Endothelial cell of umbilical vein (primary cell): Measurements from ENCODE around the gene TOR1B. TPM values are rescaled to one million over a fixed set of nuclear protein-coding genes. Genes with fewer than 3 reads are reported as not detected.

Experiments used
- BruUV-seq: library from RNA; stranded (reverse); fragments of 400-500 nt; replicated peaks from 2 replicates; lab custom pipeline; 2021; lab: Mats Ljungman, UMichigan
- CTCF ChIA-PET: fragments of 300-600, 350-600 bp; sonication (Branson Sonifier 250); formaldehyde crosslinking; loops from one replicate; lab custom pipeline; 2021; ENCODE audit warnings: antibody characterized with exemption, inconsistent platforms; lab: Charles Lee
- POLR2A ChIA-PET: fragments of 300-600, 350-600 bp; sonication (Branson Sonifier 250); formaldehyde crosslinking; loops from one replicate; lab custom pipeline; 2021; ENCODE audit warnings: antibody characterized with exemption, inconsistent platforms; lab: Charles Lee
- DNase-seq: peaks from one replicate; pipeline ENCODE4 v3.0.0-alpha.2; 2011; ENCODE audit warnings: low read depth, low spot score
- FAIRE-seq: peaks from 2 replicates; lab custom pipeline; 2011; peaks lifted over from hg19 to GRCh38; lab: Jason Lieb, UNC
- H2AFZ ChIP-seq: 2 replicates; pipeline ENCODE4 v1.6.0; 2012; ENCODE audit warnings: low read depth, low read length, control low read depth, inconsistent platforms
- H3K27ac ChIP-seq: 2 replicates; pipeline ENCODE4 v1.5.1; 2011; ENCODE audit warnings: low read depth, mild to moderate bottlenecking, control low read depth, low read length, moderate library complexity; ENCODE audit not compliant: insufficient read depth
- H3K27me3 ChIP-seq, 2 experiments: 2 replicates each; pipeline versions ENCODE4 v1.6.0 to v1.6.1; 2011; ENCODE audit warnings: low read length in 2 of 2, mixed read lengths in 1 of 2; ENCODE audit not compliant: control insufficient read depth in 2 of 2, insufficient read depth in 2 of 2
- H3K36me3 ChIP-seq, 2 experiments: 2 replicates in 1 of 2; 3 replicates in 1 of 2; pipeline ENCODE4 v1.5.1; 2011; ENCODE audit warnings: low read length in 2 of 2, mild to moderate bottlenecking in 1 of 2, moderate library complexity in 1 of 2; ENCODE audit not compliant: control insufficient read depth in 2 of 2, insufficient read depth in 2 of 2; ENCODE audit errors: extremely low read depth in 1 of 2
- H3K4me1 ChIP-seq: 3 replicates; pipeline ENCODE4 v1.5.1; 2011; ENCODE audit warnings: mild to moderate bottlenecking, low read length; ENCODE audit not compliant: control insufficient read depth, insufficient read depth; ENCODE audit errors: extremely low read depth
- H3K4me2 ChIP-seq: 2 replicates; pipeline ENCODE4 v1.6.1; 2011; ENCODE audit warnings: low read length, control low read depth, mixed read lengths; ENCODE audit not compliant: insufficient read depth
- H3K4me3 ChIP-seq, 3 experiments: fragments of 200-600 bp in 1 of 3; sonication (generic), shearing (Covaris generic) in 1 of 3; replicated peaks in 1 of 3; 2 replicates each; pipeline ENCODE4 v1.5.1; 2011 to 2016; ENCODE audit warnings: control low read depth in 3 of 3, low read length in 3 of 3, mild to moderate bottlenecking in 2 of 3, inconsistent platforms in 1 of 3, low read depth in 1 of 3, moderate library complexity in 1 of 3; ENCODE audit not compliant: insufficient read depth in 1 of 3
- H3K79me2 ChIP-seq: 2 replicates; pipeline ENCODE4 v1.6.0; 2012; ENCODE audit warnings: low read length, inconsistent platforms; ENCODE audit not compliant: control insufficient read depth, insufficient read depth
- H3K9ac ChIP-seq: replicated peaks from 2 replicates; pipeline ENCODE3; 2011; ENCODE audit warnings: low read length, control low read depth; ENCODE audit not compliant: insufficient read depth; ENCODE audit errors: extremely low read depth
- H3K9me1 ChIP-seq: replicated peaks from 3 replicates; pipeline ENCODE4 v1.6.0; 2011; ENCODE audit warnings: mild to moderate bottlenecking, low read length; ENCODE audit not compliant: control insufficient read depth, insufficient read depth; ENCODE audit errors: extremely low read depth
- H3K9me3 ChIP-seq: replicated peaks from 2 replicates; pipeline ENCODE4 v1.5.1; 2012; ENCODE audit warnings: low read length, inconsistent platforms; ENCODE audit not compliant: control insufficient read depth, insufficient read depth
- H4K20me1 ChIP-seq: replicated peaks from 2 replicates; pipeline ENCODE3; 2011; ENCODE audit warnings: mild to moderate bottlenecking, low read length; ENCODE audit not compliant: control insufficient read depth, insufficient read depth; ENCODE audit errors: extremely low read depth
- EZH2 ChIP-seq: IDR thresholded peaks from 2 replicates; pipeline ENCODE4 v1.6.1; 2012; ENCODE audit warnings: borderline replicate concordance, low read depth, mild to moderate bottlenecking, moderate library complexity, low read length, inconsistent platforms; ENCODE audit not compliant: severe bottlenecking
- FOS ChIP-seq: IDR thresholded peaks from 2 replicates; pipeline ENCODE4 v1.6.1; 2011; ENCODE audit warnings: mild to moderate bottlenecking, low read length, moderate library complexity, borderline replicate concordance; ENCODE audit not compliant: insufficient read depth
- GATA2 ChIP-seq: IDR thresholded peaks from 2 replicates; pipeline ENCODE4 v1.7.0; 2011; ENCODE audit warnings: low read depth, mild to moderate bottlenecking, moderate library complexity, mixed read lengths, low read length; ENCODE audit not compliant: insufficient read length, insufficient read depth
- JUN ChIP-seq: IDR thresholded peaks from 2 replicates; pipeline ENCODE4 v1.6.1; 2011; ENCODE audit warnings: borderline replicate concordance, low read depth; ENCODE audit not compliant: insufficient read length, insufficient read depth
- MYC ChIP-seq: IDR thresholded peaks from one replicate; pipeline ENCODE4 v1.6.1; 2011; ENCODE audit warnings: mild to moderate bottlenecking, low read depth, low read length
- POLR2A ChIP-seq: IDR thresholded peaks from 2 replicates; pipeline ENCODE4 v1.6.1; 2012; ENCODE audit warnings: low read depth, mild to moderate bottlenecking, control low read depth, low read length
- POLR2AphosphoS5 ChIP-seq: IDR thresholded peaks from 2 replicates; pipeline ENCODE4 v1.6.1; 2012; ENCODE audit warnings: low read depth, mild to moderate bottlenecking, control low read depth, low read length, moderate library complexity; ENCODE audit not compliant: insufficient read depth
- dilution Hi-C: fragments of 300-500 bp; cut with MboI; formaldehyde crosslinking; loops from one replicate; pipeline ENCODE4 v1.15.0; 2019; ENCODE audit warnings: low sequenced_read_pairs; ENCODE audit not compliant: extremely low pct_ligation_motif_present
- intact Hi-C: fragments of 100-400 bp; cut with micrococcal nuclease; formaldehyde crosslinking; loops from one replicate; pipeline ENCODE4 v1.10.0; 2022
- polyA plus RNA-seq, 4 experiments: library from polyadenylated mRNA; depleted of rRNA in 3 of 4; stranded (reverse) in 3 of 4; unstranded in 1 of 4; fragments of >200 nt; gene quantifications; 2 replicates each; pipeline versions ENCODE4 v1.2.1 to v1.2.3, GENCODE V29; 2011 to 2012; ENCODE audit warnings: missing spikeins in 1 of 4
- total RNA-seq: library from RNA; stranded (reverse); gene quantifications from 2 replicates; pipeline ENCODE4 v1.2.3, GENCODE V29; 2021
- TF ChIP-seq, protein P1 (sequence below), 2 donors: IDR thresholded peaks; 1 replicate in 1 of 2; 2 replicates in 1 of 2; pipeline ENCODE4 v1.5.1; 2011; ENCODE audit warnings: low read length in 2 of 2, mild to moderate bottlenecking in 2 of 2, moderate library complexity in 2 of 2, control low read depth in 1 of 2, inconsistent platforms in 1 of 2, low read depth in 1 of 2; ENCODE audit not compliant: insufficient read depth in 1 of 2; ENCODE audit errors: extremely low read depth in 1 of 2
- TF ChIP-seq, protein P2 (sequence below): IDR thresholded peaks from 2 replicates; pipeline ENCODE4 v1.6.1; 2011; ENCODE audit not compliant: insufficient read depth, insufficient read length

The TOR1B gene
- total and polyA plus RNA-seq, 2 donors (not counting 3 experiments of a cell fraction or from before 2014, with no cell fraction given) = 27.0 to 29.5 TPM

DNA sequence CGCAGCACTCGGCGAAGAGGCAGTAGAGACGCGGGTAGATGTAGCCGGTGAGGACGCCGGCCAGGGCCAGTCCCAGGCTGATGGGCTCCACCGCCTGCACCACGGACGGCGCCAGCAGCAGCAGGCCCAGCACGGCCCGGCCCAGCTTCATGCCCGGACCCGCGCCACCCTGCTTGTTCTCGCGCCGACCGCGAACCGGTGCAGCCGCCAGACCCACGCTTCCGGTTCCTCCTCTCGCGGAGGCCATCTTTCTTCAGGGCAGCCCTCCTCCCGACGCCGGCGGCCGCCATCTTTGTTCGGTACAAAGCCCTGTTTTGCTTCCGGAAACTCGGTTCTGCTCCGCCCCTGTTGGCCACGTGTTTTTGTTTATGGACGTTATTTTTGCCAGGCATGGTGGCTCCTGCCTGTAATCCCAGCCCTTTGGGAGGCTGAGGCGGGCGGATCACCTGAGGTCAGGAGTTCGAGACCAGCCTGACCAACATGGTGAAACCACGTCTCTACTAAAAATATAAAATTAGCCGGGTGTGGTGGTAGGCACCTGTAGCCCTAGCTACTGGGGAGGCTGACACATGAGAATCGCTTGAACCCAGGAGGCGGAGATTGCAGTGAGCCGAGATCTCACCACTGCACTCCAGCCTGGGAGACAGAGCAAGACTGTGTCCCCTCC lies 21.1 kb downstream of the TOR1B start, which contains the start of gene TOR1A:
TOR1A (minus strand) TSS at position 202 of the 667 bp plus-strand sequence; CDS start at position 151, 51 bp downstream.
- peaks cover 11 to 25% of the 10 kb centered on the region in 2 experiments for H3K36me3 ChIP-seq
- H3K4me3 ChIP-seq = peak within 1 kb of the TSS; percentile 31 to 74 (median 49)
- ChIA-PET CTCF (interaction anchor here (0.6 kb wide), 1 partner anchor 106 kb away, joined by 3 read pairs; no protein-coding TSS in a partner anchor), POLR2A (interaction anchor here (0.5 to 0.7 kb wide), 2 partner anchors 216 to 1548 kb away, joined by 4 to 7 read pairs; partner anchors contain the start of gene SWI5)
- BruUV-seq = no TSS peak
- TF ChIP-seq EZH2 (no peak), GATA2 (no peak), MYC (no peak), JUN (no peak), POLR2AphosphoS5 (peak; percentile 93), POLR2A (peak; percentile 90), FOS (no peak)
- TF ChIP-seq, protein P1, sequence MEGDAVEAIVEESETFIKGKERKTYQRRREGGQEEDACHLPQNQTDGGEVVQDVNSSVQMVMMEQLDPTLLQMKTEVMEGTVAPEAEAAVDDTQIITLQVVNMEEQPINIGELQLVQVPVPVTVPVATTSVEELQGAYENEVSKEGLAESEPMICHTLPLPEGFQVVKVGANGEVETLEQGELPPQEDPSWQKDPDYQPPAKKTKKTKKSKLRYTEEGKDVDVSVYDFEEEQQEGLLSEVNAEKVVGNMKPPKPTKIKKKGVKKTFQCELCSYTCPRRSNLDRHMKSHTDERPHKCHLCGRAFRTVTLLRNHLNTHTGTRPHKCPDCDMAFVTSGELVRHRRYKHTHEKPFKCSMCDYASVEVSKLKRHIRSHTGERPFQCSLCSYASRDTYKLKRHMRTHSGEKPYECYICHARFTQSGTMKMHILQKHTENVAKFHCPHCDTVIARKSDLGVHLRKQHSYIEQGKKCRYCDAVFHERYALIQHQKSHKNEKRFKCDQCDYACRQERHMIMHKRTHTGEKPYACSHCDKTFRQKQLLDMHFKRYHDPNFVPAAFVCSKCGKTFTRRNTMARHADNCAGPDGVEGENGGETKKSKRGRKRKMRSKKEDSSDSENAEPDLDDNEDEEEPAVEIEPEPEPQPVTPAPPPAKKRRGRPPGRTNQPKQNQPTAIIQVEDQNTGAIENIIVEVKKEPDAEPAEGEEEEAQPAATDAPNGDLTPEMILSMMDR (IDR thresholded peaks at IDR 0.05; ENCODE audit: extremely low read depth in 1 of 2, insufficient read depth in 1 of 2, low read depth in 1 of 2, low read length in 2 of 2) = no peak
- TF ChIP-seq, protein P2, sequence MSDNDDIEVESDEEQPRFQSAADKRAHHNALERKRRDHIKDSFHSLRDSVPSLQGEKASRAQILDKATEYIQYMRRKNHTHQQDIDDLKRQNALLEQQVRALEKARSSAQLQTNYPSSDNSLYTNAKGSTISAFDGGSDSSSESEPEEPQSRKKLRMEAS = peak; percentile 95
- H4K20me1 ChIP-seq = no peaks in the 10 kb centered on the region
- H2AFZ ChIP-seq = peak within 1 kb of the TSS; percentile 32
- intact Hi-C loops (loop anchor here (1.0 kb wide), 1 partner anchor 11 kb away; the partner anchor contains the start of genes C9orf78 and USP20), dilution Hi-C loops (no loop called here)
- DNase-seq (peak; percentile 95), FAIRE-seq (peak; percentile 97)
- H3K4me1 ChIP-seq = peaks cover 7% of the 10 kb centered on the region
- H3K27me3 ChIP-seq = no peaks in the 10 kb centered on the region
- H3K9me1 ChIP-seq = no peaks in the 10 kb centered on the region
- peak within 1 kb of the TSS; percentile 50 for H3K9ac ChIP-seq
- H3K9me3 ChIP-seq = no peaks in the 10 kb centered on the region
- H3K27ac ChIP-seq = no peak within 1 kb of the TSS
- peak within 1 kb of the TSS; percentile 60 for H3K4me2 ChIP-seq
- peaks cover 16% of the 10 kb centered on the region for H3K79me2 ChIP-seq
